ENCODE results near the gene MAPT.

GRCh38 chr17:46044286-46044928 is 150.1 kb downstream of the MAPT start:
- TF ChIP-seq, protein P1, sequence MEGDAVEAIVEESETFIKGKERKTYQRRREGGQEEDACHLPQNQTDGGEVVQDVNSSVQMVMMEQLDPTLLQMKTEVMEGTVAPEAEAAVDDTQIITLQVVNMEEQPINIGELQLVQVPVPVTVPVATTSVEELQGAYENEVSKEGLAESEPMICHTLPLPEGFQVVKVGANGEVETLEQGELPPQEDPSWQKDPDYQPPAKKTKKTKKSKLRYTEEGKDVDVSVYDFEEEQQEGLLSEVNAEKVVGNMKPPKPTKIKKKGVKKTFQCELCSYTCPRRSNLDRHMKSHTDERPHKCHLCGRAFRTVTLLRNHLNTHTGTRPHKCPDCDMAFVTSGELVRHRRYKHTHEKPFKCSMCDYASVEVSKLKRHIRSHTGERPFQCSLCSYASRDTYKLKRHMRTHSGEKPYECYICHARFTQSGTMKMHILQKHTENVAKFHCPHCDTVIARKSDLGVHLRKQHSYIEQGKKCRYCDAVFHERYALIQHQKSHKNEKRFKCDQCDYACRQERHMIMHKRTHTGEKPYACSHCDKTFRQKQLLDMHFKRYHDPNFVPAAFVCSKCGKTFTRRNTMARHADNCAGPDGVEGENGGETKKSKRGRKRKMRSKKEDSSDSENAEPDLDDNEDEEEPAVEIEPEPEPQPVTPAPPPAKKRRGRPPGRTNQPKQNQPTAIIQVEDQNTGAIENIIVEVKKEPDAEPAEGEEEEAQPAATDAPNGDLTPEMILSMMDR (conservative IDR thresholded peaks at IDR 0.05; ENCODE audit: low read depth, low read length) = peak; percentile 74
- TF ChIP-seq EZH2 (IDR thresholded peaks at IDR 0.05; ENCODE audit: borderline replicate concordance, low read depth, low read length, poor library complexity, severe bottlenecking) = no peak

Measured in A673 (cell line).